Lower leg skin (tissue), 3 donors: ENCODE results near the gene IP6K1.
"Not testable (repeated sequence)": the region's sequence is repeated elsewhere in the genome, so short reads cannot be mapped to it uniquely, and the experiment has no call there.

Source experiments
- CTCF ChIP-seq, 3 donors: fragments of 450-650 bp; IDR thresholded peaks; one replicate each; pipeline ENCODE4 v1.5.1; 2016; ENCODE audit warnings: antibody characterized with exemption in 3 of 3, mild to moderate bottlenecking in 3 of 3, moderate library complexity in 2 of 3
- POLR2A ChIP-seq, 2 donors: fragments of 450-650 bp; IDR thresholded peaks; one replicate each; pipeline ENCODE4 v1.6.1; 2016 to 2017; ENCODE audit warnings: antibody characterized with exemption in 2 of 2, mild to moderate bottlenecking in 1 of 2, moderate library complexity in 1 of 2

- TF ChIP-seq CTCF, POLR2A (IDR thresholded peaks at IDR 0.05): not testable (repeated sequence)
Measured at GRCh38 chr3:49685846-49686245, 100.5 kb downstream of the IP6K1 start.
